HEK293 (cell line): ENCODE data around the gene F5.

Experiments used
- OSR2 ChIP-seq: fragments of 450-650 bp; formaldehyde crosslinking; IDR thresholded peaks from 2 replicates; pipeline ENCODE4 v1.5.1; 2016; ENCODE audit warnings: missing biosample characterization, missing genetic modification characterization
- ZBTB20 ChIP-seq: fragments of 450-650 bp; formaldehyde crosslinking; IDR thresholded peaks from 2 replicates; pipeline ENCODE4 v1.5.1; 2016; ENCODE audit warnings: missing biosample characterization, missing genetic modification characterization
- ZBTB21 ChIP-seq: fragments of 450-650 bp; formaldehyde crosslinking; IDR thresholded peaks from 2 replicates; pipeline ENCODE4 v1.5.1; 2017; ENCODE audit warnings: missing biosample characterization, missing genetic modification characterization
- ZBTB7A ChIP-seq: fragments of 450-650 bp; formaldehyde crosslinking; IDR thresholded peaks from 2 replicates; pipeline ENCODE4 v1.5.1; 2016; ENCODE audit warnings: low read depth, missing biosample characterization, missing genetic modification characterization
- ZNF10 ChIP-seq: fragments of 450-650 bp; formaldehyde crosslinking; IDR thresholded peaks from 2 replicates; pipeline ENCODE4 v1.5.1; 2017; ENCODE audit warnings: missing biosample characterization, missing genetic modification characterization
- ZNF174 ChIP-seq: fragments of 450-650 bp; formaldehyde crosslinking; IDR thresholded peaks from 2 replicates; pipeline ENCODE4 v1.5.0; 2017; ENCODE audit warnings: missing biosample characterization, mild to moderate bottlenecking, missing genetic modification characterization
- ZNF239 ChIP-seq: fragments of 450-650 bp; formaldehyde crosslinking; IDR thresholded peaks from 2 replicates; pipeline ENCODE4 v1.5.1; 2016; ENCODE audit warnings: missing biosample characterization, missing genetic modification characterization
- ZNF324 ChIP-seq: fragments of 450-650 bp; formaldehyde crosslinking; IDR thresholded peaks from 2 replicates; pipeline ENCODE4 v1.5.1; 2016; ENCODE audit warnings: missing biosample characterization, missing genetic modification characterization
- TF ChIP-seq, protein P1 (sequence below): fragments of 450-650 bp; formaldehyde crosslinking; IDR thresholded peaks from 2 replicates; pipeline ENCODE4 v1.5.1; 2016; ENCODE audit warnings: missing biosample characterization, missing genetic modification characterization
- TF ChIP-seq, protein P2 (sequence below): fragments of 450-650 bp; formaldehyde crosslinking; IDR thresholded peaks from 2 replicates; pipeline ENCODE4 v1.5.1; 2016; ENCODE audit warnings: missing biosample characterization, missing genetic modification characterization
- TF ChIP-seq, protein P3 (sequence below): fragments of 450-650 bp; formaldehyde crosslinking; IDR thresholded peaks from 2 replicates; pipeline ENCODE4 v1.5.1; 2016; ENCODE audit warnings: missing biosample characterization, missing genetic modification characterization, low read depth
- TF ChIP-seq, protein P4 (sequence below): fragments of 450-650 bp; formaldehyde crosslinking; IDR thresholded peaks from 2 replicates; pipeline ENCODE4; 2016; ENCODE audit warnings: missing biosample characterization, missing genetic modification characterization
- TF ChIP-seq, protein P5 (sequence below): fragments of 450-650 bp; formaldehyde crosslinking; IDR thresholded peaks from 2 replicates; pipeline ENCODE4 v1.5.1; 2016; ENCODE audit warnings: missing biosample characterization, missing genetic modification characterization

DNA sequence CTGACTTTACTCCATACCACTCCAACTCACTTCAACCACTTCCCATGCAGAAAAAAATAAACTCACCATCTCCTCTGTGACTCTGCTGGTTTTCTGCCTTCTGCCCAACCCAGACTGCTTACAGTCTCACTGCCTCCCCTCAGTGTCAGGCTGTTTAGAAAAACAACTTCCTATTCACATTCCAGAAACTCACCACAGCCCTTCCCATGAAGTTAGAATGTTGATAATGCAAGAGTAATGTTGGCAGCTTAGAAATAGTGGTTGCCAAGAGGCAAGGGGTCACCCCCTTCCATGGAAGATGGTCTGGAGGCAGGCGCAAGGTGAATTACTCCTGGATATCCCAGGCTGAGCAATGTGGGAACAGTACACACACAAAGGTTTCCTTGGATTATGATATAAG, 43.7 kb upstream of the F5 start, which contains the start of gene SELP:
- TF ChIP-seq ZBTB20 (tag by site-specific recombination), result no peak
- TF ChIP-seq ZBTB7A (tag by site-specific recombination), result no peak
- TF ChIP-seq ZNF239 (tag by site-specific recombination), result no peak
- TF ChIP-seq, protein P1, sequence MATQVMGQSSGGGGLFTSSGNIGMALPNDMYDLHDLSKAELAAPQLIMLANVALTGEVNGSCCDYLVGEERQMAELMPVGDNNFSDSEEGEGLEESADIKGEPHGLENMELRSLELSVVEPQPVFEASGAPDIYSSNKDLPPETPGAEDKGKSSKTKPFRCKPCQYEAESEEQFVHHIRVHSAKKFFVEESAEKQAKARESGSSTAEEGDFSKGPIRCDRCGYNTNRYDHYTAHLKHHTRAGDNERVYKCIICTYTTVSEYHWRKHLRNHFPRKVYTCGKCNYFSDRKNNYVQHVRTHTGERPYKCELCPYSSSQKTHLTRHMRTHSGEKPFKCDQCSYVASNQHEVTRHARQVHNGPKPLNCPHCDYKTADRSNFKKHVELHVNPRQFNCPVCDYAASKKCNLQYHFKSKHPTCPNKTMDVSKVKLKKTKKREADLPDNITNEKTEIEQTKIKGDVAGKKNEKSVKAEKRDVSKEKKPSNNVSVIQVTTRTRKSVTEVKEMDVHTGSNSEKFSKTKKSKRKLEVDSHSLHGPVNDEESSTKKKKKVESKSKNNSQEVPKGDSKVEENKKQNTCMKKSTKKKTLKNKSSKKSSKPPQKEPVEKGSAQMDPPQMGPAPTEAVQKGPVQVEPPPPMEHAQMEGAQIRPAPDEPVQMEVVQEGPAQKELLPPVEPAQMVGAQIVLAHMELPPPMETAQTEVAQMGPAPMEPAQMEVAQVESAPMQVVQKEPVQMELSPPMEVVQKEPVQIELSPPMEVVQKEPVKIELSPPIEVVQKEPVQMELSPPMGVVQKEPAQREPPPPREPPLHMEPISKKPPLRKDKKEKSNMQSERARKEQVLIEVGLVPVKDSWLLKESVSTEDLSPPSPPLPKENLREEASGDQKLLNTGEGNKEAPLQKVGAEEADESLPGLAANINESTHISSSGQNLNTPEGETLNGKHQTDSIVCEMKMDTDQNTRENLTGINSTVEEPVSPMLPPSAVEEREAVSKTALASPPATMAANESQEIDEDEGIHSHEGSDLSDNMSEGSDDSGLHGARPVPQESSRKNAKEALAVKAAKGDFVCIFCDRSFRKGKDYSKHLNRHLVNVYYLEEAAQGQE (tag by site-specific recombination), result no peak
- TF ChIP-seq ZNF174 (tag by site-specific recombination), result no peak
- TF ChIP-seq, protein P2, sequence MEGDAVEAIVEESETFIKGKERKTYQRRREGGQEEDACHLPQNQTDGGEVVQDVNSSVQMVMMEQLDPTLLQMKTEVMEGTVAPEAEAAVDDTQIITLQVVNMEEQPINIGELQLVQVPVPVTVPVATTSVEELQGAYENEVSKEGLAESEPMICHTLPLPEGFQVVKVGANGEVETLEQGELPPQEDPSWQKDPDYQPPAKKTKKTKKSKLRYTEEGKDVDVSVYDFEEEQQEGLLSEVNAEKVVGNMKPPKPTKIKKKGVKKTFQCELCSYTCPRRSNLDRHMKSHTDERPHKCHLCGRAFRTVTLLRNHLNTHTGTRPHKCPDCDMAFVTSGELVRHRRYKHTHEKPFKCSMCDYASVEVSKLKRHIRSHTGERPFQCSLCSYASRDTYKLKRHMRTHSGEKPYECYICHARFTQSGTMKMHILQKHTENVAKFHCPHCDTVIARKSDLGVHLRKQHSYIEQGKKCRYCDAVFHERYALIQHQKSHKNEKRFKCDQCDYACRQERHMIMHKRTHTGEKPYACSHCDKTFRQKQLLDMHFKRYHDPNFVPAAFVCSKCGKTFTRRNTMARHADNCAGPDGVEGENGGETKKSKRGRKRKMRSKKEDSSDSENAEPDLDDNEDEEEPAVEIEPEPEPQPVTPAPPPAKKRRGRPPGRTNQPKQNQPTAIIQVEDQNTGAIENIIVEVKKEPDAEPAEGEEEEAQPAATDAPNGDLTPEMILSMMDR, result no peak
- no peak for TF ChIP-seq ZNF324 (tag by site-specific recombination)
- TF ChIP-seq, protein P3, sequence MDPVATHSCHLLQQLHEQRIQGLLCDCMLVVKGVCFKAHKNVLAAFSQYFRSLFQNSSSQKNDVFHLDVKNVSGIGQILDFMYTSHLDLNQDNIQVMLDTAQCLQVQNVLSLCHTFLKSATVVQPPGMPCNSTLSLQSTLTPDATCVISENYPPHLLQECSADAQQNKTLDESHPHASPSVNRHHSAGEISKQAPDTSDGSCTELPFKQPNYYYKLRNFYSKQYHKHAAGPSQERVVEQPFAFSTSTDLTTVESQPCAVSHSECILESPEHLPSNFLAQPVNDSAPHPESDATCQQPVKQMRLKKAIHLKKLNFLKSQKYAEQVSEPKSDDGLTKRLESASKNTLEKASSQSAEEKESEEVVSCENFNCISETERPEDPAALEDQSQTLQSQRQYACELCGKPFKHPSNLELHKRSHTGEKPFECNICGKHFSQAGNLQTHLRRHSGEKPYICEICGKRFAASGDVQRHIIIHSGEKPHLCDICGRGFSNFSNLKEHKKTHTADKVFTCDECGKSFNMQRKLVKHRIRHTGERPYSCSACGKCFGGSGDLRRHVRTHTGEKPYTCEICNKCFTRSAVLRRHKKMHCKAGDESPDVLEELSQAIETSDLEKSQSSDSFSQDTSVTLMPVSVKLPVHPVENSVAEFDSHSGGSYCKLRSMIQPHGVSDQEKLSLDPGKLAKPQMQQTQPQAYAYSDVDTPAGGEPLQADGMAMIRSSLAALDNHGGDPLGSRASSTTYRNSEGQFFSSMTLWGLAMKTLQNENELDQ (tag by site-specific recombination), result no peak
- TF ChIP-seq, protein P4, sequence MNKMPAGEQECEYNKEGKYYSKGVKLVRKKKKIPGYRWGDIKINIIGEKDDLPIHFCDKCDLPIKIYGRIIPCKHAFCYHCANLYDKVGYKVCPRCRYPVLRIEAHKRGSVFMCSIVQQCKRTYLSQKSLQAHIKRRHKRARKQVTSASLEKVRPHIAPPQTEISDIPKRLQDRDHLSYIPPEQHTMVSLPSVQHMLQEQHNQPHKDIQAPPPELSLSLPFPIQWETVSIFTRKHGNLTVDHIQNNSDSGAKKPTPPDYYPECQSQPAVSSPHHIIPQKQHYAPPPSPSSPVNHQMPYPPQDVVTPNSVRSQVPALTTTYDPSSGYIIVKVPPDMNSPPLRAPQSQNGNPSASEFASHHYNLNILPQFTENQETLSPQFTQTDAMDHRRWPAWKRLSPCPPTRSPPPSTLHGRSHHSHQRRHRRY (tag by site-specific recombination), result no peak
- no peak for TF ChIP-seq ZBTB21 (tag by site-specific recombination)
- TF ChIP-seq OSR2 (tag by site-specific recombination), result no peak
- TF ChIP-seq, protein P5, sequence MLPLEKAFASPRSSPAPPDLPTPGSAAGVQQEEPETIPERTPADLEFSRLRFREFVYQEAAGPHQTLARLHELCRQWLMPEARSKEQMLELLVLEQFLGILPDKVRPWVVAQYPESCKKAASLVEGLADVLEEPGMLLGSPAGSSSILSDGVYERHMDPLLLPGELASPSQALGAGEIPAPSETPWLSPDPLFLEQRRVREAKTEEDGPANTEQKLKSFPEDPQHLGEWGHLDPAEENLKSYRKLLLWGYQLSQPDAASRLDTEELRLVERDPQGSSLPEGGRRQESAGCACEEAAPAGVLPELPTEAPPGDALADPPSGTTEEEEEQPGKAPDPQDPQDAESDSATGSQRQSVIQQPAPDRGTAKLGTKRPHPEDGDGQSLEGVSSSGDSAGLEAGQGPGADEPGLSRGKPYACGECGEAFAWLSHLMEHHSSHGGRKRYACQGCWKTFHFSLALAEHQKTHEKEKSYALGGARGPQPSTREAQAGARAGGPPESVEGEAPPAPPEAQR (tag by site-specific recombination), result no peak
- TF ChIP-seq ZNF10 (tag by site-specific recombination), result no peak
